GM19463 (cell line): ENCODE measurements around the gene BRSK2.
"Not testable (repeated sequence)": the region's sequence is repeated elsewhere in the genome, so short reads cannot be mapped to it uniquely, and the experiment has no call there.

Source experiments
- ATAC-seq: cut with Tn5 transposase; IDR thresholded peaks from one replicate; pipeline ENCODE4 v1.9.1; 2021; ENCODE audit warnings: mild to moderate bottlenecking, moderate library complexity; ENCODE audit not compliant: unreplicated experiment

BRSK2 gene

DNA sequence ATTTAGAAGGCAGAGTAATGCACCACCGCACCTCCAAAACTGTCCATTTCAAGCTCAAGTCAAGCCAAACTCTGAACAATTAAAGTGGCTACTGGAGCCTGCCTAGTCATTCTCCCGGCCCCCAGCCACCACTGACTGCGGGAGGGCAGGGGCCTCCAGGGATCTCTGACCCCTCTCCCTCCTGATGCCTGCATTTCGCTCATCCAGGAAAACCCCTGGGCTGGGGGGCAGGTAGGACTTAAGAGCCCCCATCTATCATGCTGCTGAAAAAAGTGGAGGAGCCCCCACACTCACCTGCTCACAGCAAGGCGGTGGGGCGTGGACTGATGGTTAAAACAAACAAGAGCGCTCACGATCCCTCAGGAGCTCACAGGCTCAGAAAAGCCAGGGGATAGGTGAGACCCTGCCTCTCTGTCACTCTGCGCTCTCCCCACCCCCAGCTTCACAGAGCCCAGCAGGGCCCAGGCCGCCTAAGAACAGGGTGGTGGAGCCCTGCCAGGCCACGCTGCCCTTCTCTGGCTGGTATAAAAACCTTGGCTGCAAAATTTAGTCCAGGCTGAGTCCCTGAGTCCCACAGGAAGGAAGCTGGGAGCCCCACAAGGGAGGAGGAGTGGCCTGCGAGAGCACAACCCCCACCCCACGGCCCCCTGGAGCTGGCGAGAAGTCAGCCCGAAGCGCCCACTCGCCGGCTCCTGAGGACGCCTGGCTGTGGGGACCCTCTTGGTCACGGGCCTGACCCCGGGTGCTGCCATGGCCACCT is 117.8 kb downstream of the BRSK2 start:
- no peak for ATAC-seq

DNA sequence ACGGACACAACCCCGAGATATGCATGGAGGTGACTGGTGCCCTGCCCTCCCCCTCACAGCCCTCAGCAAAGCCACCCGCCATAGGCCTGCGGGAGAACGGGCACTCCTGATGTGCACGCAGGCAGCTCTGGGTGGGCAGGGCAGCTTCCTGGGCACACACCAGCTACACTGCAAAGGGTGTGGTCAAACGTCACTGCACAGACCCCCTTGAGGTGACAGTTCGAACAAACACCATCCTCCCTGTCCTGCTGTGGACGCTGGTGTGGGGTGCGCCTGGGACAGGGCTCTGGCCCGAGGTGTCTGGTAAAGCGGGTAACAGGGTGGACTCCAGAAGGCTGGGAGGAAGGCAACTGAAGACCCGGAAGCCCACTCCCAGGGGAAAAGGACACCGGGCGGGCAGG is 118.8 kb downstream of the BRSK2 start:
- no peak for ATAC-seq

DNA sequence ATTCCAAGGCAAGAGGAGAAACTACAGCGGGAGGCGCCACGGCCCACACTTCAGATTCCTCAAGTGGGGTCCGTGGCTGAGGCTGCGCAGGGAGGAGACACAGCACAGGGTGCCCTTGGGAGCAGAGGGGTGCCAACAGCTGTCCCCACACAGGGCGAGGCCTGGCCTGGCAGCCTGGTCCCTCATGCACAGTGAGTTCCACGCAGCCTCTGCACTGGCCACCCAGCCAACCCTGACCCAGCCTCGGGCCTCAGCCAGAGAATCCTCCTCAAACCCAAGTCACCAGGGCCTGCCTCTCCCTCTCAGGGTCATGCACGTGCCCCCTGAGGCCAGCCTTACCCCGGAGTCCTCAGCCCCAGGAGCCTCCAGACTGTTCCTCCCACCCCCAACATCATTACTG is 119.3 kb downstream of the BRSK2 start:
- ATAC-seq = no peak

DNA sequence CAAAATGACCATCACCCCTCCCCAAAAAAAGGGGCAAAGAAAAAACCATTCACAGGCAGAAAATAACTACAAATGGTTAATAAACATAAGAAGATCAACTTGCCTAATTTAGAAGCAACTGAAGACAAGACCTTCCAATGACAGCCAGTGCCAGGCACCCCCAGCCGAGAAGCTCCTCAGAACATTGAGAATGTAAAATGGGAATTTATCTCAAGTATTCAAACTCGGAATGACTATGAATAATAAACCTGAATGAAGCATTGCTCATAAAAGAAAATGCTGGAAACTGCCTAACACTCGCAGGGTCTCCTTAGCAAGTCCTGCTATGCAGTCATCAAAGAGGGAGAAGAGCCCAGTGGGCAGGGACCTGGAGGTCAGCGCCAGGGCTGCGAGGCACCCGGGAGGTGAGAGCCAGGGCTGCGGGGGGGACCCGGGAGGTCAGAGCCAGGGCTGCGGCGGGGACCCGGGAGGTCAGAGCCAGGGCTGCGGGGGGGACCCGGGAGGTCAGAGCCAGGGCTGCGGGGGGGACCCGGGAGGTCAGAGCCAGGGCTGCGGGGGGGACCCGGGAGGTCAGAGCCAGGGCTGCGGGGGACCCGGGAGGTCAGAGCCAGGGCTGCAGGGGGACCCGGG is 120.0 kb downstream of the BRSK2 start:
- ATAC-seq = no peak

DNA sequence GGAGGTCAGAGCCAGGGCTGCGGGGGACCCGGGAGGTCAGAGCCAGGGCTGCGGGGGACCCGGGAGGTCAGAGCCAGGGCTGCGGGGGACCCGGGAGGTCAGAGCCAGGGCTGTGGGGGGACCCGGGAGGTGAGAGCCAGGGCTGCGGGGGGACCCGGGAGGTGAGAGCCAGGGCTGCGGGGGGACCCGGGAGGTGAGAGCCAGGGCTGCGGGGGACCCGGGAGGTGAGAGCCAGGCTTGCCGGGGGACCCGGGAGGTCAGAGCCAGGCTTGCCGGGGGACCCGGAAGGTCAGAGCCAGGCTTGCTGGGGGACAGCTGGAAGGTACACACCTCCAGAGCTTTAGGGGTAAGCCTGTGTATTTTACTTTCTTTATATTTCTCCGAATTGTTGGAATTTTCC is 120.6 kb downstream of the BRSK2 start:
- ATAC-seq = not testable (repeated sequence)

DNA sequence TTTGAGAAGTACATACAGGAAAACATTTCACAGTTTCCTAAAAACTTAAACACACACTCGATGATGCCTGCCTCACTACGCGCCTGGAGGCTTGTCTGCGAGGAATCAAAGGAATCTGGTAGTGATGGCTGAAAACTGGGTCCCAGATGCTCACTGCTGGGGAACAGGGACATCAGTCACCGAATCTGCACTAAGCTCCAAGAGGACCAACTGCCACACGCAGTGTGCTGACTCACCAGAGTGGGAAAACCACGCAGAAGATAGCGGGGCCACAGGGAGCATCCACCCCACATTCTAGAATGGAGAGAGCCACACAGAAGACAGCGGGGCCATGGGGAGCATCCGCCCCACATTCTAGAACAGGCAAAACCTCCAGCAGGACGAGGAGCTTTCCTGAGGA is 121.2 kb downstream of the BRSK2 start:
- no peak for ATAC-seq

DNA sequence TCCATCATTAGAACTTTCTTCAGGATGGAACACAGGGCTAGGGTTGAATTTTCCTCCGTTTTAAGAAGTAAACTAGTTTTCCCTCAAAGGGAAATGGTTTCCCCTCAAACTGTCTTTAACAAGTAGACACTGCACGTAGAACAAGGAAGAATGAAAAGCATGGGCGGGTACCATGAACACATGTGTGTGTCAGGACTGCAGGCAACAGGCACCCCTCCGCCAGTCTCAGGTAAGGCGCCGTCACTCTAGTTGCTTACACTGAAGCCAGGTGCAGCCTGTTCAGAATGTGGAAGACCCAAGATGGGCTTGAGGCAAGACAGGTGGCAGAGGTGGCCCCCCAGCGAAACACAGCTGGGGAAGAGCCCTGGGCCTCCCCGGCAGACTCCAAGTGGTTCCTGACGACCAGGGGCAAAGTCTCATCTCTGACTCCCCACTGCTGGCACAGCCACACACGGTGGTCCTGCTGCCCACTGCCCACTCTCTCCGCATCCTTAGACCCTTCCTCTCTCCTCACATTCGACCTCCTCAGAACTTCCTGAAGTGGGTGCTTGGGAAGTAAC is 122.3 kb downstream of the BRSK2 start:
- no peak for ATAC-seq
